HG03097 (cell line): ENCODE results near the gene CEBPA.
"Not testable (repeated sequence)": the region's sequence is repeated elsewhere in the genome, so short reads cannot be mapped to it uniquely, and the experiment has no call there.

ENCODE experiments used
- ATAC-seq: cut with Tn5 transposase; IDR thresholded peaks from one replicate; pipeline ENCODE4 v1.9.1; 2021; ENCODE audit not compliant: unreplicated experiment, low FRiP score

The CEBPA gene

DNA sequence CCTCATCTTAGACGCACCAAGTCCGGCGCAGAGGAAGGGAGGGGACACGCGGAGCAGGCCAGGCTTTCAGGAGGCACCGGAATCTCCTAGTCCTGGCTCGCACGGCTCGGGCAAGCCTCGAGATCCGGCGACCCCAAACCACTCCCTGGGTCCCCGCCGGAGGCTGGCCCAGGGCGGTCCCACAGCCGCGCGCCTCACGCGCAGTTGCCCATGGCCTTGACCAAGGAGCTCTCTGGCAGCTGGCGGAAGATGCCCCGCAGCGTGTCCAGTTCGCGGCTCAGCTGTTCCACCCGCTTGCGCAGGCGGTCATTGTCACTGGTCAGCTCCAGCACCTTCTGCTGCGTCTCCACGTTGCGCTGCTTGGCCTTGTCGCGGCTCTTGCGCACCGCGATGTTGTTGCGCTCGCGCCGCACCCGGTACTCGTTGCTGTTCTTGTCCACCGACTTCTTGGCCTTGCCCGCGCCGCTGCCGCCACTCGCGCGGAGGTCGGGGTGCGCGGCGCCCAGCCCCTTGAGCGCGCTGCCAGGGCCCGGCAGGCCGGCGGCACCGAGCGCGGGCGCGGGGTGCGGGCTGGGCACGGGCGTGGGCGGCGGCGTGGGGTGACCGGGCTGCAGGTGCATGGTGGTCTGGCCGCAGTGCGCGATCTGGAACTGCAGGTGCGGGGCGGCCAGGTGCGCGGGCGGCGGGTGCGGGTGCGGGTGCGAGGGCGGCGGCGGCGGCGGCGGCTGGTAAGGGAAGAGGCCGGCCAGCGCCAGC lies 1.0 kb downstream of the CEBPA start:
- ATAC-seq, result no peak

DNA sequence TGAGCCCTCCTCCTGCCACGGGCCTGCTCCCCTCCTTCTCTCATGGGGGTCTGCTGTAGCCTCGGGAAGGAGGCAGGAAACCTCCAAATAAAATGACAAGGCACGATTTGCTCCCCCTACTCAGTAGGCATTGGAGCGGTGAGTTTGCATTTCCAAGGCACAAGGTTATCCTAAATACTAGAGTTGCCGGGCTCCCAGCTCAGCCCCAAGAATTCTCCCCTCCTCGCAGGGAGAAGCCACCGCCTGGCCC lies 1.5 kb downstream of the CEBPA start:
- ATAC-seq, result no peak

GRCh38 chr19:33300009-33300893 lies 2.1 kb downstream of the CEBPA start:
- no peak for ATAC-seq

GRCh38 chr19:33299051-33299688 lies 3.2 kb downstream of the CEBPA start:
- no peak for ATAC-seq

- ATAC-seq, result no peak
These were observed 4.0 kb downstream of the CEBPA start for GRCh38 chr19:33298146-33298911.

GRCh38 chr19:33297401-33298145 lies 4.8 kb downstream of the CEBPA start:
- ATAC-seq, result no peak

DNA sequence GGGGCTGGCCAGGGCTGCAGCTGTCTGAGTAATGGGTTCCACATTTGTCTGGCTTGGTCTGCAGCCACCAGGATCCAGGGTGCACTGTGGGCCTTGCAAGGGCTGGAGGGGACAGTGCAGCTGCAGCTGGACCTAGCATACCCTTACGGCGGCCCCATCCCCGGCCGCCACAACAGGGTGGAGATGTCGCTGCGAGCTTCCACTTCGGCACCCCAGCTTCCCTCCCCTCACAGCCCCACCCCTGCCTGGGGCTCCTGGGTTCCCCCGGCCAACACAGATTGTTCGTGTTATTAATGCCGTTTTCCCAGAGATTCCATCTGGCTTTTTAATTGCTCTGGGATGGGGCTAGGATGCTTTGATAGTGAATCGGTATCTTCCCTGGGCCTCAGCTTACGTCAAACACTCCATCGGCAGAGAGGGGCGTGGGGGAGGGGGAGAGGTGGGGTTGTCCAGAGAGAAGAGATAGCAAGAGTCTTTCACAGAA lies 5.8 kb downstream of the CEBPA start:
- no peak for ATAC-seq

GRCh38 chr19:33295621-33296487 lies 6.5 kb downstream of the CEBPA start:
- no peak for ATAC-seq

DNA sequence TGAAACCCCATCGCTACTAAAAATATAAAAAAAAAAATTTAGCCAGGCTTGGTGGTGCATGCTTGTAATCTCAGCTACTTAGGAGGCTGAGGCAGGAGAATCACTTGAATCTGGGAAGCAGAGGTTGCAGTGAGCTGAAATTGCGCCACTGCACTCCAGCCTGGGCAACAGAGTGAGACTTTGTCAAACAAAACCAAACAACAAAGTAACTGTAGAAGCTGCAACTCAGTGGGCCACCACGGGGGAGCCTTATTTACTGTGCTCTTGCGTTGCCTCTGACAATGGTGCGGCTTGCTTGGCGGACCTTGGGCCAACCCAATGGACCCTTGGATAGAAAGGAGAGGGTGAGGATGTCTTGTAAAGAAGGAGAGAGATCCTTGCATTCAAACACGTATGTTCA lies 7.3 kb downstream of the CEBPA start:
- not testable (repeated sequence) for ATAC-seq

- no peak for ATAC-seq
These were observed 8.1 kb downstream of the CEBPA start for GRCh38 chr19:33294058-33294798.

DNA sequence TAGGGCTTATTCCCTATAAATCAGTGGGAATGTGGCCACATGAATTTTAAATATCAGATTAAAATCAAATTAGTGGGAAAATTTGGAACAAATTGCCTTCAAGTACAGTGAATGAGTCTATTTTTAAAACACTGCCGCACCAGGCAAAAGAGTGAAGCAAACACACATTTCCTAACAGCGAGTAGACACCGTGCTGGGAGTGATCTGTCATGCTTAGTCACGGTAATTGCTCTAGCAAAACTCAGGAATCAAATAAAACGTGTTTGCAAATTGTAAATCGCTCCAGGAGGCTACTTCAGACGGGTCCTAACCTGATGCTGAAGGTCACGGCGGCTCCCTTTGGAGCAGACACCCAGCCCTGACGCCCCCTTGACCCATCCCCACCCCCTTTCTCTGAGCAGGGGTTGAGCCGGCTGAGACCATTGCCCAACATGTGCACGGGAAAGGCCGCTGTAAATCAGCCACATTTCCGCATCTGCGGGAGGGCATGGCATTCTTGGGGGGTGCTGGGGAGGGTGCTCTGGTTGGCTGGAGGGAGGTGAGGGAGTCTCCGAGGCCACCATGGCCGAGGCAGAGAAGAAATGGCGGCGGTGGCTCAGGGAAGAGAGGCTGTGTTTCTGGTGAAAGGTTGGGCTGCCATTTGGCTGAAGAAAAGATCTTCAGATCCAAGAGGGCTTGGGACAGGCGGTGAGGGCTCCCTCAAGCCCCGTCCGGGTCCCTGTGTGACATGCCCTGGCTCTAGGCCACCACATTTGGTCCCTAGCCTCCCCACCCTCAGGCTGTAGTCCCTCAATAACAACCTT lies 8.9 kb downstream of the CEBPA start:
- no peak for ATAC-seq

DNA sequence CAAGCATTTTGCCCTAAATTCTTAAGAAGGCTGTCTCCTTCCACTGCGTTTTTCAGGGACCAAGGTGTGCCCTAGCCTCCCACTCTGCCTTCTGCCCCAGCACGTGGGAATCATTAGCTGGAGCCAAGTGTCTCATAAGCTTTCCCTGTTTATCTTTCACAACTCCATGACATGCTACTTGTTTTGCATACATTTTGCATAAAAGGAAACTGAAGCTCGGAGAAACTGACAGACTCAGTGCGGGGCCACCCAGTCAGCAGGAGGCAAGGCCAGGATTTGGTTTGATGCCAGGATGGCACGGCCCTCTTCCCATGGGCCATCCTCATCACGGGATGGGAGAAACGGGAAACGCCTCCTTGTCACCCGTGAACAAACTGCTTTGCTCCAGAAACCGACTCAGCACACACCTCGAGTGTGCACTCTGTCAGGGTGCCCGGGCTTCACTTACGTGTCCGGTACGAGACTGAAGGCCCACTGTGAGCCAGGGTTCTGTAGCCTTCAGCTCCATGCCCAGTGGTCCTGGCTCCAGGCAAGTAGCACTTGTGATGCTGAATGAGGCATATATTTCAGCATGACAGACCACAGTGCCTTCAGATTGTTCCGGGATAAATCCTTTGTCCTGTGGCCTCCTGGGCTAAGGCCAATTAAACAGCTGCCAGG lies 9.6 kb downstream of the CEBPA start:
- ATAC-seq, result no peak

DNA sequence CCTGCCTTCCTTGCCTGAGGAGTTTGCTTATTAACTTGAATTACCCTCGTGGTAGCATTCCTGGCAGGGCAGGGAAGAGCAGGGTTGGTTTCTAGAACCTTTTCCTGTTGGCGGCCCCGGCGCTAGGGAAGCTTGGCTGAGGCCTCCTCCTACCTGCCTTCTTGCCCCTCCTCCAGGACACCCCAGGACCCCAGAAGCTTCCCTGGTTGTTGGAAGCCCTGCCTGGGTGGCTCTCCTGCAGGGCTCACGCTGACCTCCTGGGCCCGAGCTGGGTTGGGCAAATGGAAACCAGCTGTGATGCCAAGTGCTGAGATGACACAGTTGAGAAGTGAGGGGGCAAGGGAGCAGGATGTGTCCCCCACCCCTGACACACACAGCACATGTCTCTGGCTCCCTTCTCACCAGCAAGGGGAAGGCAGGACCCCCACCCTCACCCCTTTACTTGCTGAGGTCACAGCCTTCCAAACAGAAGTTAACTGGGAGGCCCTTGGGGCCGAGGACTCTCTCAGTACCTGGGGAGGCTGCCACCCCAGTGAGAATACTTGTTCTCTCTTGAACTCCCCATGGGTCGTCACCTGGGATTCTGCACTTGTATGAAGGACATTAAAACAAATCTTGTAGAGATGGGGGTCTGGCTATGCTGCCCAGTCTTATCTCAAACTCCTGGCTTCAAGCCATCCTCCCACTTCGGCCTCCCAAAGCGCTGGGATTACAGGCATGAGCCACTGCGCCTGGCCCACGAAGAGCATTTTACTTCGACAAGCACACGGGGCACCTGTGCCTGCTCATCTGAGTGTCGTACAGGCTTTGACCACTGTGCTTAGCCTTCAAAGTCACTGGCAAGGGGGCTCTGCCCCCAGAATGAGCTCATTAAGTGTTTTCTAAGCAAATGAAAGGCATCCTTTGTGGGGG lies 10.5 kb downstream of the CEBPA start:
- no peak for ATAC-seq

GRCh38 chr19:33290956-33291622 lies 11.2 kb downstream of the CEBPA start:
- ATAC-seq, result no peak

- ATAC-seq, result no peak
These were observed 12.1 kb downstream of the CEBPA start for GRCh38 chr19:33290082-33290815.
